HTR-8/SVneo (cell line): ENCODE results near the gene CACNB1.
A peak's percentile ranks its signal among the peaks of the same experiment; 100 is the strongest.
"Not testable (repeated sequence)": the region's sequence is repeated elsewhere in the genome, so short reads cannot be mapped to it uniquely, and the experiment has no call there.

ENCODE experiments used
- DNase-seq: peaks from one replicate; pipeline ENCODE4 v3.0.0; 2011; ENCODE audit warnings: low spot score, mixed read lengths; ENCODE audit not compliant: insufficient read length
- FAIRE-seq: peaks from 2 replicates; lab custom pipeline; 2011; peaks lifted over from hg19 to GRCh38; lab: Jason Lieb, UNC

CACNB1 gene

GRCh38 chr17:39181303-39181702, 16.2 kb downstream of the CACNB1 start:
- peak; percentile 26 for FAIRE-seq

GRCh38 chr17:39178536-39178935, 18.9 kb downstream of the CACNB1 start:
- FAIRE-seq = no peak

More at GRCh38 chr17:39181303-39181702, 16.2 kb downstream of the CACNB1 start:
- DNase-seq = no peak

GRCh38 chr17:39177256-39177655, 20.2 kb downstream of the CACNB1 start:
- FAIRE-seq (no peak), DNase-seq (no peak)

More at GRCh38 chr17:39178536-39178935, 18.9 kb downstream of the CACNB1 start:
- no peak for DNase-seq

- DNase-seq (no peak), FAIRE-seq (no peak)
Measured at GRCh38 chr17:39175695-39176093, 21.8 kb downstream of the CACNB1 start.

GRCh38 chr17:39174920-39175694, 22.4 kb downstream of the CACNB1 start:
- peak; percentile 75 for FAIRE-seq
- DNase-seq = peak; percentile 84

GRCh38 chr17:39173526-39174274, 23.8 kb downstream of the CACNB1 start:
- no peak for DNase-seq
- FAIRE-seq = peak; percentile 4

GRCh38 chr17:39173080-39173479, 24.4 kb downstream of the CACNB1 start:
- DNase-seq (no peak), FAIRE-seq (no peak)

GRCh38 chr17:39171933-39172332, 25.5 kb downstream of the CACNB1 start:
- FAIRE-seq (peak; percentile 57), DNase-seq (no peak)

- DNase-seq = no peak
Measured at GRCh38 chr17:39170558-39170957, 26.9 kb downstream of the CACNB1 start.

GRCh38 chr17:39170109-39170508, 27.4 kb downstream of the CACNB1 start:
- DNase-seq (no peak), FAIRE-seq (no peak)

More at GRCh38 chr17:39170558-39170957, 26.9 kb downstream of the CACNB1 start:
- FAIRE-seq = no peak

GRCh38 chr17:39169518-39169917, 28.0 kb downstream of the CACNB1 start:
- no peak for DNase-seq
- FAIRE-seq = peak; percentile 9

GRCh38 chr17:39169101-39169500, 28.4 kb downstream of the CACNB1 start:
- DNase-seq (no peak), FAIRE-seq (no peak)

- not testable (repeated sequence) for DNase-seq, FAIRE-seq
Measured at GRCh38 chr17:39168503-39168902, 29.0 kb downstream of the CACNB1 start.

- no peak for DNase-seq
- peak; percentile 33 for FAIRE-seq
Measured at GRCh38 chr17:39167476-39167875, 30.0 kb downstream of the CACNB1 start.

GRCh38 chr17:39166437-39167335, 30.8 kb downstream of the CACNB1 start:
- DNase-seq (no peak), FAIRE-seq (no peak)

GRCh38 chr17:39165841-39166349, 31.6 kb downstream of the CACNB1 start, which contains the start of gene ARL5C:
Gene ARL5C (minus strand): TSS chr17:39166161. CDS start chr17:39165760, 401 bp downstream.
- FAIRE-seq (no peak), DNase-seq (no peak)

GRCh38 chr17:39165178-39165840, 32.2 kb downstream of the CACNB1 start:
- DNase-seq (no peak), FAIRE-seq (no peak)

GRCh38 chr17:39164675-39165143, 32.8 kb downstream of the CACNB1 start:
- peak; percentile 94 for DNase-seq
- peak; percentile 87 for FAIRE-seq

- FAIRE-seq (no peak), DNase-seq (no peak)
Measured at GRCh38 chr17:39161962-39162361, 35.5 kb downstream of the CACNB1 start.
